T-helper 1 cell treated with Interleukin-12 subunit alpha and Interleukin-12 subunit beta and Interleukin-4 antibody, amounts not matched to agents 30 μg/mL and 1 μg/mL, for 36 hours (primary cell): ENCODE results near the gene TARS3.

Source experiments
- H3K27ac Mint-ChIP-seq: one replicate; pipeline ENCODE4 v1.8.0; 2021; ENCODE audit warnings: mild to moderate bottlenecking, mixed read lengths
- H3K27me3 Mint-ChIP-seq: one replicate; pipeline ENCODE4 v1.8.0; 2021; ENCODE audit warnings: low read depth, mixed read lengths
- H3K36me3 Mint-ChIP-seq: one replicate; pipeline ENCODE4 v1.8.0; 2021; ENCODE audit warnings: low read depth, mixed read lengths
- H3K4me1 Mint-ChIP-seq: one replicate; pipeline ENCODE4 v1.8.0; 2021; ENCODE audit warnings: low read depth, mixed read lengths
- H3K4me3 Mint-ChIP-seq: one replicate; pipeline ENCODE4 v1.8.0; 2021; ENCODE audit warnings: mild to moderate bottlenecking, moderate library complexity, mixed read lengths
- H3K9me3 Mint-ChIP-seq: one replicate; pipeline ENCODE4 v1.8.0; 2021; ENCODE audit warnings: mixed read lengths

TARS3 gene

GRCh38 chr15:101615986-101616848, 108.1 kb downstream of the TARS3 start:
- no peak overlapping the region for H3K27ac Mint-ChIP-seq
- no peaks in the 10 kb centered on the region for H3K27me3 Mint-ChIP-seq
- no peaks in the 10 kb centered on the region for H3K4me1 Mint-ChIP-seq
- no peaks in the 10 kb centered on the region for H3K9me3 Mint-ChIP-seq
- H3K4me3 Mint-ChIP-seq, result no peak overlapping the region
- H3K36me3 Mint-ChIP-seq, result no peaks in the 10 kb centered on the region

DNA sequence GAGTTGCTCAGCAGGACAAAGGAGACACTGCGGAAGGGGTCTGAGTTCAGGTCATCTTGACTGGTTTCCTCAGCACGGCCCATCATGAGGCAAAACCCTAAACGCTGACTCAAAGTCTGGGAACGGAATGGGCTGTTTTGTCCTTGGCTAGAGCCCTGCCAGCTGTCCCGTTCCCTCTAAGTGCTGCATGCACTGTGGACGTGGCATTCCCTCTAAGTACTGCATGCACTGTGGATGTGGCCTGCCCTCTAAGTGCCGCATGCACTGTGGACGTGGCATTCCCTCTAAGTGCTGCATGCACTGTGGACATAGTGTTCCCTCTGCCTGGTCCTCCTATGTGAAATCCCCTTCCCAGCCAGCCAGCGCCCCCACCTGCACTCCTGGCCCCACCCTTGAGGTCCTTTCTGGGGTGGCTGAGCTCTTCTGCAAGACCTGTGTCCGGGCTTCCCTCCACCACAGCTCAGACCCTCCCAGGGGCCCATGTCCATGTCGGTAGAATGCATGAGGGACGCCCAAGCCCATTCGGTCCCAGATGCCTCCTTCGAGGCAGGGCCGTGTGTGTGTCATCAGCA, 108.8 kb downstream of the TARS3 start:
- Mint-ChIP-seq H3K9me3 (no peaks in the 10 kb centered on the region), H3K27me3 (no peaks in the 10 kb centered on the region), H3K4me3 (no peak overlapping the region), H3K27ac (no peak overlapping the region), H3K36me3 (no peaks in the 10 kb centered on the region), H3K4me1 (no peaks in the 10 kb centered on the region)

GRCh38 chr15:101614761-101615160, 109.5 kb downstream of the TARS3 start:
- Mint-ChIP-seq H3K27ac (no peak overlapping the region), H3K4me1 (no peaks in the 10 kb centered on the region), H3K36me3 (no peaks in the 10 kb centered on the region), H3K27me3 (no peaks in the 10 kb centered on the region), H3K9me3 (no peaks in the 10 kb centered on the region), H3K4me3 (no peak overlapping the region)

- H3K27me3 Mint-ChIP-seq, result no peaks in the 10 kb centered on the region
- H3K9me3 Mint-ChIP-seq, result no peaks in the 10 kb centered on the region
- H3K27ac Mint-ChIP-seq, result no peak overlapping the region
- no peaks in the 10 kb centered on the region for H3K36me3 Mint-ChIP-seq
- H3K4me3 Mint-ChIP-seq, result no peak overlapping the region
- H3K4me1 Mint-ChIP-seq, result no peaks in the 10 kb centered on the region
Observed at GRCh38 chr15:101614001-101614585, 110.2 kb downstream of the TARS3 start.

GRCh38 chr15:101613130-101614000, 110.9 kb downstream of the TARS3 start:
- Mint-ChIP-seq H3K36me3 (no peaks in the 10 kb centered on the region), H3K9me3 (no peaks in the 10 kb centered on the region), H3K27me3 (no peaks in the 10 kb centered on the region), H3K4me3 (no peak overlapping the region), H3K27ac (no peak overlapping the region), H3K4me1 (no peaks in the 10 kb centered on the region)

DNA sequence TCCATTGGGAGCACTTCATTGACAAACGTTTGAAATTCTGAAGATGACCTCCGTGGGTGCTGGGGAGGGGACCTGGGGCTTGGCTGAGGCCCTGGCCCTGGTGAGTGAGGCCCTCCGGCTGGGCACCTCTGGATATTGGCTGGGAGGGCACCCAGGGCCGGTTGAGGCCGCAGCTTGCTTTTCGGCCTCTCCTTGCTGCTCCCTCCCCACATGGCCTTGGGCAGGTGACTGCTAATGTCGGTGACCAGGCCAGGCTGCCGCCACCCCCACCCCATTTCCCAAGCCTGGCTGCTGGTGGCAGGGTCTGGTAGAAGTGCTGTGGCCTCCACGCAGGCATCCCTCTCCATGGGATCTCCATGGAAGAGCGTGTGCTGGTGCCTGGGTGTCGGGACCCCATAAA, 111.6 kb downstream of the TARS3 start:
- H3K36me3 Mint-ChIP-seq, result no peaks in the 10 kb centered on the region
- no peak overlapping the region for H3K27ac Mint-ChIP-seq
- no peak overlapping the region for H3K4me3 Mint-ChIP-seq
- no peaks in the 10 kb centered on the region for H3K9me3 Mint-ChIP-seq
- no peaks in the 10 kb centered on the region for H3K4me1 Mint-ChIP-seq
- no peaks in the 10 kb centered on the region for H3K27me3 Mint-ChIP-seq

- H3K27me3 Mint-ChIP-seq, result no peaks in the 10 kb centered on the region
- no peak overlapping the region for H3K27ac Mint-ChIP-seq
- H3K36me3 Mint-ChIP-seq, result no peaks in the 10 kb centered on the region
- H3K9me3 Mint-ChIP-seq, result no peaks in the 10 kb centered on the region
- H3K4me3 Mint-ChIP-seq, result no peak overlapping the region
- H3K4me1 Mint-ChIP-seq, result no peaks in the 10 kb centered on the region
Observed at GRCh38 chr15:101611580-101612299, 112.5 kb downstream of the TARS3 start.

- Mint-ChIP-seq H3K4me1 (no peaks in the 10 kb centered on the region), H3K9me3 (no peaks in the 10 kb centered on the region), H3K27me3 (no peaks in the 10 kb centered on the region), H3K27ac (no peak overlapping the region), H3K4me3 (no peak overlapping the region), H3K36me3 (no peaks in the 10 kb centered on the region)
Observed at GRCh38 chr15:101611007-101611406, 113.3 kb downstream of the TARS3 start.

DNA sequence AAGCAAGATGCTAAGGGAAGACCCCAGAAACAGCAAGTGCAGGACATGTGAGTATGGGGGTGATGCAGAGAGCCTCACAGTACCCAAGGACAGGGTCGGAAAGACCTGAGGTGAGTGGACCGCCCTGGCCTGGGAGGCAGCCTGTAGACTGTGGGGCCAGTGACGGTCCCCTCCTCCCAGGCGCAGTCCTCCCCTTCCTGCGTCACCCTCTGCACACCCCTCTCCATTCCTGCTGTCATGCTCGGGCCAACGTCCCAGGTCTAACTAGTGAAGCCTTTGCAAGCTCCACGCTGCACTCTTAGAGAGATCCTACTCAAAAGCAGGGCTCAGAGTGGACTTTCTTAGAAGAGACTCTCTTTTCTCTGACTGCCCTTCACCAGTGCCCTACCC, 113.7 kb downstream of the TARS3 start:
- Mint-ChIP-seq H3K27ac (no peak overlapping the region), H3K9me3 (no peaks in the 10 kb centered on the region), H3K27me3 (no peaks in the 10 kb centered on the region), H3K36me3 (no peaks in the 10 kb centered on the region), H3K4me1 (no peaks in the 10 kb centered on the region), H3K4me3 (no peak overlapping the region)

DNA sequence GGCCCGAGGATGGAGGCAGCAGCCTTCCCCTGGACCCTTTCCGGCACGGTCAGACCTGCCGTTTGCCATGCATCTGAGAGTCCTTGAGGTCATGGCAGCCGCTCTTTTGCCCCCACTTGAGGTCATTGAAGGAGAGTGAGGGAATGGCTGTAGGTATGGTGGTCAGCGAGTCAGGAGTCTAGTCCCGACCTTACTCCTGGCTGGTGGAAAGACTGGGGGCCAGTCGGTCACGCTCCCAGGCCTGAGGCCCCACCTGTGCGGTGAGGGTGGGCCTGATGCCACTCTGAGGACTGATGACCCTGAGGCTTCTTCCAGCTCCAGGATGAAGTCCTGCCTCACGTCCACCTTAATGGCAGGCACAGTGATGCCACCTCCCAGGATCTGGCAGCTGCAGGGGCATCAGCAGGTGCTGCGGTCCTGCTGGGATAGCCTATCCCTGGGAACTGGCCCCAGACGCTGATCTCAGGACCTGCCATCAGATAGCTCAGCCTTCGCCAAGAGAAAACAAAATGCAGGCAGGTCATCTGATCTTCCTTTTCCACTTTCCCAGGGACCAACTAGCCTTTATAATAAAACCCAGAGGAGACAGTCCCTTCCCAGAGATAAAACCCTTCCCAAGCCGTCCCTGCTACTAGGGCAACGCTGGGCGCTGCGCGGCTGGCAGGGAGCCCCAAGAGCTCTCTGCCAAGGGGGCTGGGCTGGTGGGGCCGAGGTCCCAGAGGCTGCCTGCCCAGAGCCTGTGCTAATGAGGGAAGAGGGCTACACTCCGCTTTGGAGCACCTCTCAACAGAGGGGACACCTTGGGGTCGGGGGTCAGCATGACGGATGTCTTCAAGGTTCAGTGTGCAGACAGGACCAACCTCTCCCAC, 114.3 kb downstream of the TARS3 start:
- Mint-ChIP-seq H3K4me1 (no peaks in the 10 kb centered on the region), H3K27ac (no peak overlapping the region), H3K36me3 (no peaks in the 10 kb centered on the region), H3K4me3 (no peak overlapping the region), H3K27me3 (no peaks in the 10 kb centered on the region), H3K9me3 (no peaks in the 10 kb centered on the region)

DNA sequence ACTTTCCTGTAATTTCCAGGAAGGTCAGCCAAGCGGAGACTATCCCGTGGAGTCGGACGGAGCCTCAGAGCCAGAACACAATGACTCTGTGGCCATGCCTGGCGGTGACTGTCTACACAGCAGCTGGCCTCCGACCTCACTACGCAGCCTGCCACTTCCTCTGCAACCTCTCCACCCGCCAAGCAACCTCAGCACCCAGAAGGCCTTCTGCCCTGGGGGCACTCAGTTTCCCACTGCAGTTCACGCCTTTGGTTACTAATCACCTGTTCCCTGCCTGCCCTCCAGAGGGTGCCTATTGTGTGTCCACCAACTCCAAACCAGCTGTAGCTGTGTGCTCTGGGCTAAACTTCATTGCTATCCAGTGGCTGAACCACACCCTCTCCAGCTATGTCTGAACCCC, 116.1 kb downstream of the TARS3 start:
- Mint-ChIP-seq H3K27ac (no peak overlapping the region), H3K9me3 (no peaks in the 10 kb centered on the region), H3K36me3 (no peaks in the 10 kb centered on the region), H3K27me3 (peaks cover 5% of the 10 kb centered on the region), H3K4me3 (no peak overlapping the region), H3K4me1 (no peaks in the 10 kb centered on the region)

DNA sequence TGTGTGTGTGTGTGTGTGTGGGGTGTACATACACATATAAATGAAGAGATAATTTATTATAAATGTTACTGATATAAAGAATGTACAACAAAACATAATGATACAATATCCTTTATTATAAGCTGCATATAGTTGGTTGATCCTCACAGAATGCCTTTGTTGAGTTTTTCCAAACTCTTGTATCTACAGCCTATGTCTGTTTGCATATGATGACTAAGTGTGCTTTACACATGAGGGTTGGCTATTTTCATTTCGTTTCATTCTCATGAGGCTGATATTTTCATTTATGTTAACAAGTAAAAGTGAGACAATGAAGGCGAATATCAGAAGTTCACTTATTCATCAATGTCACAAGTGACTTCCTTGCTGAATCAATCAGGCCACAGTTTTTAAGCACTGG, 117.2 kb downstream of the TARS3 start:
- Mint-ChIP-seq H3K4me1 (no peaks in the 10 kb centered on the region), H3K27ac (no peak overlapping the region), H3K36me3 (no peaks in the 10 kb centered on the region), H3K4me3 (no peak overlapping the region), H3K9me3 (no peaks in the 10 kb centered on the region), H3K27me3 (peaks cover 5% of the 10 kb centered on the region)

DNA sequence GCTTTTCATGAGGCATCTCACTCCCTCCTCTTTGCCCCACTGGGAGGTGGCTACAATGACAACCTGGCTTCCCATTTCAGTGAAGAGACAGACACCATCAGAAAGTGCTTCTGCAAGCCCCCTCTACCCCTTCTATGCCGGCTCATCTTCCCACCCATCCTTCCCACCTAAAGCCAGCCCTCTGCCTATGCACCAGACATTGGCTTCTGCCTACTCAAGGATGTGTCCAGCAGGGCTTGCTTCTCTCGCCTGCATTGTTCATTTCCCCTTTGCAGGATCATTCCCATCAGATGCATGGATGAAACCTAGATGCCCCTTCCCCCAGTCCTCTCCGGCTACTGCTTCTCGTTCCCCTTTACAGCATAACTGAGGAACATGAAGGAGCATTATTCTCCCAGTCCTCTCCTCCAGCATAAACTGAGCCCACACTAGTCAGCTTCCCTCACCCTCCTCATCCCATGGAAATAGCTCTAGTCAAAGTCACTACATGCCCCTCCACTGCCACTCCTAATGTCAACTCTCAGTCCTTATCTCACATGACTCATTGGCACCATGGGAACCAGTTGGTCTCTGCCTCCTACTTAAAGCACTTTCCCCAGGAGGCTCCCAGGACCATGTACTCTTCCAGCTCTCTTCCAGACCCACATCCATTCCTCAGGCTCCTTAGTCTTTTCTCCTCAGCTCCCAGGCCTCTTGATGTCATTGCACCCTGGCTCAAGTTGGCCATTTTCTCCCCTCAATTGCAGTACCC, 120.0 kb downstream of the TARS3 start:
- Mint-ChIP-seq H3K27me3 (peaks cover 12% of the 10 kb centered on the region), H3K27ac (no peak overlapping the region)

More for the DNA sequence above, 120.0 kb downstream of the TARS3 start:
- Mint-ChIP-seq H3K4me1 (no peaks in the 10 kb centered on the region), H3K9me3 (no peaks in the 10 kb centered on the region), H3K4me3 (no peak overlapping the region), H3K36me3 (no peaks in the 10 kb centered on the region)
